Cardiac muscle cell (in vitro differentiated cells and primary cell): Measurements from ENCODE around the gene DCLK1. TPM values are rescaled to one million over a fixed set of nuclear protein-coding genes. Genes with fewer than 3 reads are reported as not detected.
A peak's percentile ranks its signal among the peaks of the same experiment; 100 is the strongest.

ENCODE experiments used
- DNase-seq, 2 donors: peaks; one replicate each; pipeline versions ENCODE4 v3.0.0 to v3.0.0-alpha.2; 2010 to 2017; ENCODE audit warnings: low read depth in 1 of 2, low spot score in 1 of 2
- H3K27ac ChIP-seq: fragments of 200-600 bp; sonication (generic); 2 replicates; pipeline ENCODE4 v1.5.1; 2016
- H3K27me3 ChIP-seq: fragments of 200-600 bp; sonication (generic); 2 replicates; pipeline ENCODE4 v1.6.0; 2016; ENCODE audit warnings: control low read depth
- H3K36me3 ChIP-seq: fragments of 200-600 bp; sonication (generic); 2 replicates; pipeline ENCODE4 v1.5.1; 2016; ENCODE audit warnings: control low read depth
- H3K4me1 ChIP-seq: fragments of 200-600 bp; sonication (generic); 2 replicates; pipeline ENCODE4 v1.8.1; 2017; ENCODE audit warnings: low read depth, mild to moderate bottlenecking, mixed run types
- H3K4me3 ChIP-seq: fragments of 200-600 bp; sonication (generic); 2 replicates; pipeline ENCODE4 v1.5.1; 2016; ENCODE audit warnings: mild to moderate bottlenecking
- H3K9me3 ChIP-seq: fragments of 200-600 bp; sonication (generic); 2 replicates; pipeline ENCODE4 v1.5.1; 2017; ENCODE audit warnings: low read depth, mild to moderate bottlenecking, control low read depth
- CTCF ChIP-seq: IDR thresholded peaks from 2 replicates; pipeline ENCODE4 v1.5.1; 2012; ENCODE audit warnings: low read depth, mild to moderate bottlenecking, low read length
- polyA plus RNA-seq: library from polyadenylated mRNA; unstranded; fragments of >200 nt; fragmentation: Nextera tagmentation; extraction: Ambion mirVana; gene quantifications from 2 replicates; pipeline ENCODE4 v1.2.1, GENCODE V29; 2016
- total RNA-seq: library from RNA; depleted of rRNA; stranded (reverse); fragments of >200 nt; gene quantifications from 2 replicates; pipeline ENCODE4 v1.2.3, GENCODE V29; 2016

DCLK1 gene
- total and polyA plus RNA-seq, 2 experiments from 2014 or later: 0.09 TPM; not detected in 1

DNA sequence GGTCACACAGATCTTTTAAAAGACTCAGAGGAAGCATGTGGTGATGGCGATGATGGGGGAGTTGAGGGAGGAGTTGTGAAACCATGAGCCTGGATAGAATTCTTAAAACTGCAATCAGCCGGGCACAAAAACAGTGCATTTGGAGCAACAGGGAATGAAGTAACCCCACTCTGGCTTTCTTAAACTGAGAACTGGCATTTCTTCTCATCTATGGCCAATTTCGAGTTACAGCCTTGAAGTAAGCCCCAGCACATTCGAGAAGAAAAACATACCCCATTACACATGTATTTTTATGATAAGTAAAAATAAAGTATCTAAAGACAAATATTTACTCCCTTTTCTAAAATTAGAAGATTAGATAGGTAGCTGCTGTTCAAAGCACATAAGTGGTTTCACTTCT, 70.1 kb downstream of the DCLK1 start:
- H3K4me3 ChIP-seq: no peak overlapping the region
- H3K27me3 ChIP-seq: no peaks in the 10 kb centered on the region
- H3K27ac ChIP-seq: no peak overlapping the region
- no peaks in the 10 kb centered on the region for H3K4me1 ChIP-seq
- no peak for TF ChIP-seq CTCF
- no peaks in the 10 kb centered on the region for H3K9me3 ChIP-seq
- DNase-seq: no peak
- no peaks in the 10 kb centered on the region for H3K36me3 ChIP-seq

- no peaks in the 10 kb centered on the region for H3K36me3 ChIP-seq
- no peaks in the 10 kb centered on the region for H3K9me3 ChIP-seq
- no peak overlapping the region for H3K27ac ChIP-seq
- TF ChIP-seq CTCF: no peak
- DNase-seq: no peak
- no peaks in the 10 kb centered on the region for H3K27me3 ChIP-seq
- no peak overlapping the region for H3K4me3 ChIP-seq
- H3K4me1 ChIP-seq: no peaks in the 10 kb centered on the region
Measured at GRCh38 chr13:36059321-36059720, 71.9 kb downstream of the DCLK1 start.

- TF ChIP-seq CTCF: no peak
- DNase-seq: no peak
- no peaks in the 10 kb centered on the region for H3K4me1 ChIP-seq
- H3K27me3 ChIP-seq: no peaks in the 10 kb centered on the region
- no peak overlapping the region for H3K4me3 ChIP-seq
- H3K27ac ChIP-seq: no peak overlapping the region
- no peaks in the 10 kb centered on the region for H3K36me3 ChIP-seq
- H3K9me3 ChIP-seq: no peaks in the 10 kb centered on the region
Measured at GRCh38 chr13:36058116-36058515, 73.1 kb downstream of the DCLK1 start.

- no peak for DNase-seq
- no peak for TF ChIP-seq CTCF
- no peaks in the 10 kb centered on the region for H3K4me1 ChIP-seq
- no peaks in the 10 kb centered on the region for H3K27me3 ChIP-seq
- no peak overlapping the region for H3K27ac ChIP-seq
- H3K36me3 ChIP-seq: no peaks in the 10 kb centered on the region
- no peaks in the 10 kb centered on the region for H3K9me3 ChIP-seq
- H3K4me3 ChIP-seq: no peak overlapping the region
Measured at GRCh38 chr13:36057547-36057946, 73.6 kb downstream of the DCLK1 start.

- no peaks in the 10 kb centered on the region for H3K9me3 ChIP-seq
- H3K4me1 ChIP-seq: no peaks in the 10 kb centered on the region
- TF ChIP-seq CTCF: no peak
- H3K4me3 ChIP-seq: no peak overlapping the region
- peak; percentile 26 to 42 for DNase-seq
- no peaks in the 10 kb centered on the region for H3K36me3 ChIP-seq
- no peaks in the 10 kb centered on the region for H3K27me3 ChIP-seq
- H3K27ac ChIP-seq: no peak overlapping the region
Measured at GRCh38 chr13:36057041-36057440, 74.1 kb downstream of the DCLK1 start.

GRCh38 chr13:36055366-36055765, 75.8 kb downstream of the DCLK1 start:
- TF ChIP-seq CTCF: no peak
- H3K4me3 ChIP-seq: no peak overlapping the region
- H3K36me3 ChIP-seq: no peaks in the 10 kb centered on the region
- no peak overlapping the region for H3K27ac ChIP-seq
- H3K27me3 ChIP-seq: no peaks in the 10 kb centered on the region
- H3K9me3 ChIP-seq: no peaks in the 10 kb centered on the region
- no peak for DNase-seq
- no peaks in the 10 kb centered on the region for H3K4me1 ChIP-seq
